NCI-H2196 treated with DMSO at 0.1 percent for 48 hours (cell line): Measurements from ENCODE around the gene ZNF792.
"Not testable (repeated sequence)": the region's sequence is repeated elsewhere in the genome, so short reads cannot be mapped to it uniquely, and the experiment has no call there.

Experiments used
- DNase-seq: peaks from one replicate; lab custom pipeline; 2025; ENCODE audit not compliant: unreplicated experiment; lab: John Stamatoyannopoulos, UW

The ZNF792 gene

DNA sequence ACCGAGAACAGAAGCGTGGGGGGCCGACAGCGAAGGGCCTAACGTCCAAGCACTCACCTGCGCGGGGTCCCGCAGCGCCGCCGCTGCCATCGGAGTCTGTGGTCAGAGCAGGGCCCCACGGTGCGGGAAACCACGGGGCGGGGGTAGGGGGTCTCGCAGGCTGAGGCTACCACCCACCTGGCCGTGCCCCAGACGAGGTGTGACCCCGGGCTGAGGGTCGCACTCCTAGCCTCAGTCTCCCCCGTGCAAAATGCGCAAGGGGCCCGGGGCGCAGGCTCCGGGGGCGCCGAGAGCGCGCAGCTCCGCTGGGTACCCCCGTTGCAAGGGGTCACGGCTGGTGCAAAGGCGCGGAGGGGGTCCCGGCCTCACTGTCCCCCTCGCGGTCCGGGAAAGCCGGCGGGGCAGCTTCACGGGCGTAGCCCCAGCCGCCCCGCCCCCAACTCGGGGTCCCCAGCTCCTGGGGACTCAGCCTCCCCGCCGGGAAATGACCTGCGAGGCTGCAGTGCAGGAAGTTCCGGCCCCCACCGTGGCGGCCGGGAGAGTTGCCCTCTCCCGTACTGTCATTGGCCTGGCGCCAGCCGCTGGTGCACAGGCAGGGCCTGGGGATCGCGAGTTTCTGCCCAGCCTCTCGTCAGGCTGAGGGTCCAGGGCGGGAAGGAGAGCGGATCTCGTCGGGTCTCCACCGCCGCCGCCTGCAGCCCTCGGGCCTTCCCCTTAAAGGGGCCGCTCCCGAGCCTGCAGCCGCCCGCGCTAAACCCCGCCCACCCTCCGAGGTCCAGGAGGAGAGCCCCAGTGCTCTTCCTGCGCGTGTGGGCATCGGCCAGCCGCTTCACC, at the start of gene ZNF792:
Gene ZNF792, minus strand, starts transcription at position 657 of the 834 bp plus-strand sequence. Its CDS starts 567 bp downstream, at position 90.
- peak; percentile 34 for DNase-seq

DNA sequence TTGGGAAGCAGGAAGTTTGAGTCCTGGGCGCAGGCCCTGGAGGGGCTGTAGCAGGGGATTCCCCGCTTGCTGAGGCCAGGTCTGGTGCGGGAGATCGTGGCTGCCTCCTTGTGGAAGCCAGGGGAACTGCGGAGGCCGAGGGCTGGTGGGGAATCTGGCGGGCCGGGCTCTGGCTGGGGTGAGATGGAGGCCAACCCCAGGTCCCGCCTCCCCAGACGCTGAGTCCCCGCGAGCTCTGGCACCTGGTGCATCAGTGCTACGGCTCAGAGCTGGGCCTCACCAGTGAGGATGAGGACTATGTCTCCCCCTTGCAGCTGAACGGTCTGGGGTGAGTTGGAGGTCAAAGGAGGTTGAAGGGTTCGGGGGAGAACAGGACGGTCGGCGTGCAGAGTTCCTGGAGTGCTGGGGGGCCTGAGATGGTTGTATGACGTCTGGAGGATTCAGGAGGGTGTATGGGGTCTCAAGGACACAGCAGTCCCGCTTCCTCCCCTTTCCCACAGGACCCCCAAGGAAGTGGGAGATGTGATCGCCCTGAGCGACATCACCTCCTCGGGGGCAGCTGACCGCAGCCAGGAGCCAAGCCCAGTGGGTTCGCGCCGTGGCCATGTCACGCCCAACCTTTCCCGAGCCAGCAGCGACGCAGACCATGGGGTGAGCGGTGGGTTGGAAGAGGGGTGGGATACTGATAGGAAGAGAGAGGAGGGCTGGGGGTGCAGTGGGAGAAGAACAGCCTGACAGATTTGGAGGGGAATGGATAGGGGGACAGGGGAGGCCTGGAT, 49.2 kb upstream of the ZNF792 start:
- DNase-seq: peak; percentile 40

DNA sequence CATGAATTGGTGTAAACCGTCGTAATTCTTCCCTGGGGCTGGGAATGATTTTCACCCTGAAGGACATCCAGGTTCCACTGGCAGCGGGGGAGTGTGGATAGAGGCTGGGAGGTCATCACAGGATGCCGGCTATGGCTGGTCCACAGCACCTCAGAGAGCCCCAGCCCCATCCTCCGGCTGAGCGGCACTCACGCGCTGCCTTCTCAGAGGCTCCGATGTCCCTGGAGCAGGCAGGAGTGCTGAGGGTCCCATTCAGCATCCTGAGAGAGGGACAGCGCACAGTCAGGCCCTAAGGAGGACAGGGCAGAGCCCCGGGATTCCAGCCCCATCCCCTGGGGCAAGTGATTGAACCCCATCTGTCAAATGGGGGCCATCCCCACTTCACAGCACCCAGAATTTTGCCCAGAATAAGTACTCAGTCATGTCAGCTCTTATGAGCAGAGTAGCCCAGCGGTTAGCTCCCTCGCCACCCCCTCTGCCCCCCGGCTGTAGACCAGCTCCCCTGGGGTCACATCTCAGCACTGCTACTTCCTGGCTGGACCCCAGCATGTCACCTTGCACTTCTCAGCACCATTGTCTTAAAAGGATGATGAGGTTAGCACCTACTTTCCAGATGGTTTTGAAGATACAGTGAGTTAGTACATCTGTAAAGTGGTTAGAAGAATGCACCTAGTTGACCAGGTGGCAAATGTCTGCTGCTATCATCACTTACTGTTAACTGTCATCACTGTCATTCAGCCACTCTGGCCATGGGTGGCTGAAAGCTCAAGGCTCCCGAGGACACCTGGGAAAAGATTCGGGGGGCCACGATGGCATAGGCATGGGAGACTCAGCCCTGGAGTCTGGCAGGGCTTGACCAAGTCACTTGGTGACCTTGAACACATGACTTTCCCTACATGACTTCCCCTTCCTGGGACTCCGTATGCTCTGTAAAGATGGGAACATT, 48.0 kb upstream of the ZNF792 start:
- no peak for DNase-seq

DNA sequence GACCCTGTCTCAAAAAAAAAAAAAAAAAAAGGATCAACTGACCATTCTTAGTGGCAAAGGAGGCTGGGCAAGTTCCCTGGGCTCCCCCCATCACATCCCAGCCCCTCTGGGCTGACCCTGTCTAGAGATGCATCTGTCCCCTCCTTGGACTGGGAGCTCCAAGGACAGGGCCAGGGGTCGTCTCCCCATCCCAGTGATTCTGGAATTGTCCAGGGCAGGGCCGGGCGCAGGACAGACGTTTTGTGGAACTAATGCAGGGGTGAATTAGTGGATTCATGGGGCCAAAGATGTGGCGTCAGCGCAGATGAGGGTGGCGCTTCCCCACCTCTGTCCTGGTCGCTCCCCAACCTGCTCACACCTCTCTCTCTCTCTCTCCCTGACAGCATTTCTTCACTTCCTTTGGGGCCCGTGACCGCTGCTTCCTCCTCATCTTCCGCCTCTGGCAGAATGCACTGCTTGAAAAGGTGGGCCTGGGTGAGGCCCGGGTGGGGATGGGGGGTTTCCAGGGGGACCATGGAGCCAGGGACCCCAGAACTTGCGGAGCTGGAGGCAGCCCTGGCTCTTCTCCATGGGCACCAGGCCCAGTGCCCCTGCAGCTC, 47.2 kb upstream of the ZNF792 start:
- DNase-seq: no peak

DNA sequence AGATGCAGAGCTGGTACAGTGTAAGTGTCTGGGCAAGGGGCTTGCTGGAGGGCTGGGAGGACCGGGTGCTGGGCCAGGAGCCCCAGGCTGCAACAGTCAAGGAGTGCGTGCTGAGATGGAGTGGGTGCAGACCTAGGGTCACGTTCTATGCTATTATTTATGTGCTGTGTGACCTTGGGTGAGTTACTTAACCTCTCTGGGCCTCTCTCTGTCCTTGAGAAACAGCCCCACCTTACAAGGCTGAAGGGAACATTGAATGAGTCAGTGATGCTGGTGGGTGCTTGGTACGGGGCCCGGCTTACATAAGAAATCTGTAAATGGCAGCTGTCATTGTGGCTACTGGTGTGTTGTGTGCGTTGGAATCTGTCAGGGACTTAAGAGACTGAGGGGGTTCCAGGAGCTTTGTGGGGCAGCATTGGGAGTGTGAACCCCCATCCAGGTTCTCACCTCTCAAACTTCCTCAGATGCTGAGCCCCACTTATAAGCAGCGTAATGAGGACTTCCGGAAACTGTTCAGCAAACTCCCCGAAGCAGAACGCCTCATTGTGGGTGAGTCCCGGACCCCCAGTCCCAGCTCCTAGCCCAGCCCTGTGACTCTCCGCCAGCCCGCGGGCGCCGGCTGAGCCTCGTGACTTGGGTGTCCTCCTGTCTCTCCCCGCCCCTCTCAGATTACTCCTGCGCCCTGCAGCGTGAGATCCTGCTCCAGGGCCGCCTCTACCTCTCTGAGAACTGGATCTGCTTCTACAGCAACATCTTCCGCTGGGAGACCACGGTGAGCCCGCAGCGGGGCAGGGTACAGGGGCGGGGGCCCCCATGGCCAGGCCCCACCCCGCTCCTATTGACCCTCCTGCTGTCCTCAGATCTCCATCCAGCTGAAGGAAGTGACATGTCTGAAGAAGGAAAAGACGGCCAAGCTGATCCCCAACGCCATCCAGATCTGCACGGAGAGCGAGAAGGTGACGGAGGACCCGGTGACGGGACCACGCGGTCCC, 45.7 kb upstream of the ZNF792 start:
- no peak for DNase-seq

DNA sequence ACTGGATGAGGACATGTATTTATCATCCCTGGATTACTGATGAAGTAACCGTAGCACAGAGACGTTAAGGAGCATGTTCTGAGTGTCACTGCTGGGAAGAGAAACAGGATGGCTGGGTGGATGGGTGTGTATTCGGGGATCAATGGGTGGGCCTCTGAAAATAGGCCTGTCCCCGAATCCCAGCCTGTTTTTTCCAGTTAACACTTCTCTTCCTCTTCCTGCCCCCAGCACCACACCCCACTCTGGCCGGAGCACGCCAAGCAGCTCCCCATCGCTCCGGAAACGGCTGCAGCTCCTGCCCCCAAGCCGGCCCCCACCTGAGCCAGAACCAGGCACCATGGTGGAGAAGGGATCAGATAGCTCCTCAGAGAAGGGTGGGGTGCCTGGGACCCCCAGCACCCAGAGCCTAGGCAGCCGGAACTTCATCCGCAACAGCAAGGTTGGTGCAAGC, 44.9 kb upstream of the ZNF792 start:
- DNase-seq: no peak

DNA sequence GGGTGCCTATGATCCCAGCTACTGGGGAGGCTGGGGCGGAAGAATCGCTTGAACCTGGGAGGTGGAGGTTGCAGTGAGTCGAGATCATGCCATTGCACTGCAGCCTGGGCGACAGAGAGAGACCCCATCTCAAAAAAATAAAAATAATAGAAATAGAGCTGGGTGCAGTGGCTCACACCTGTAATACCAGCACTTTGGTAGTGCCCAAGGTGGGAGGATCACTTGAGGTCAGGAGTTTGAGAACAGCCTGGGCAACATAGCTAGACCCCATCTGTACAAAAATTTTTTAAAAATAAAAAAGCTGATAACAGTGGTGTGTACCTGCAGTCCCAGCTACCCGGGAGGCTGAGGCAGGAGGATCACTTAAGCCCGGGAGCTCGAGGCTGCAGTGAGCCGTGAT, 43.4 kb upstream of the ZNF792 start:
- DNase-seq: not testable (repeated sequence)

DNA sequence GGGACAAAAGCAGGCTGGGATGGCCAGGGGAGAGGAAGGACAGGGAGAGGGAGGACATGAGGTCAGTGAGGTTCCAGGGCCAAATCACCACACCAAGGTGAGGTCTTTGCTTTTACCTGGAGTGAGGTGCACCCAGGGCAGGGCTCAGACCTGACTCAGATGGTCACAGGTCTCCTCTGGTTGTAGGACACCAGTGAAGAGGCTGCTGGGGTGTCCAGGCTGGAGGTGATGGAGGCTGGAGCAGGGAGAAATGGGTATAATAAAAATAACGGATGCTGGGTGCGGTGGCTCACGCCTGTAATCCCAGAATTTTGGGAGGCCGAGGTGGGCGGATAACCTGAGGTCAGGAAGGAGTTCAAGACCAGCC, 43.0 kb upstream of the ZNF792 start:
- DNase-seq: no peak

DNA sequence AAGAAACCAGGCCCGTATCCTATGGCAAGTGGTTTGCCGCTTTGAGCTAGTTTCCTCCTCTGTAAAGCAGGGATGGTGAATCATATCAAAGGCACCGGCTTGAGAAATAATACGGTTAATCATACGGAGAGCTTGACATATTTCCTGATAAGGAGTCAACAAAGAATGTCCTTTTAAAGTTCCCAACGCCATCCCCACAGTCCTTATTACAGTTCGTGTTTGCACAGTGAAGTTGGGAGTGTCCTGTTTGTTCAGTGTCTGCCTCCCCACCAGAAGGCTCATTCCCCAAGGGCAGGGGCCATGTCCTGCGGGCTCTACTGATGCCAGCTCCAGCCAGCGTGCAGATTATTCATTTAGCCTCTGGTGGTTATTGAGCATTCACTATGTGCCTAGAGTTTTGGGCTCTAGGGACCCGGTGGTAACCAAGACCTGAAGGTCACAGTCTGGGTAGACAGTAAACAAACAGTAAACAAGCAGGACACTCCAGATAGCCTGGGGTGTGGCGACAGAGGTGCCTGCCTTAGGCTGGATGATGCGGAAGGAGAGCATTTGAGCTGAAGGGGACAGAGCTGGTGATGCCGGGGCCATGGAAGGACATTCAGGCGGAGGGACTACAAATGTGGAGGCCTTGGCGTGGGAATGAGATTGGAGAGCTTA, 42.4 kb upstream of the ZNF792 start:
- no peak for DNase-seq

DNA sequence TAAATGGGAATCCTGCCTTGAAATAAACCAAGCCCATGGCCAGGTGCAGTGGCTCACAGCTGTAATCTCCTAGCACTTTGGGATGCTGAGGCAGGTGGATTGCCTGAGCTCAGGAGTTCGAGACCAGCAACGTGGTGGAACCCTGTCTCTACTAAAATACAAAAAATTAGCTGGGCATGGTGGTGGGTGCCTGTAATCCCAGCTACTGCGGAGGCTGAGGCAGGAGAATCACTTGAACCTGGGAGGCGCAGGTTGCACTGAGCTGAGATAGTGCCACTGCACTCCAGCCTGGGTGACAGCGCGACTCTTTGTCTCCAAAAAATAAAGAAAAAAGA, 41.9 kb upstream of the ZNF792 start:
- DNase-seq: not testable (repeated sequence)

DNA sequence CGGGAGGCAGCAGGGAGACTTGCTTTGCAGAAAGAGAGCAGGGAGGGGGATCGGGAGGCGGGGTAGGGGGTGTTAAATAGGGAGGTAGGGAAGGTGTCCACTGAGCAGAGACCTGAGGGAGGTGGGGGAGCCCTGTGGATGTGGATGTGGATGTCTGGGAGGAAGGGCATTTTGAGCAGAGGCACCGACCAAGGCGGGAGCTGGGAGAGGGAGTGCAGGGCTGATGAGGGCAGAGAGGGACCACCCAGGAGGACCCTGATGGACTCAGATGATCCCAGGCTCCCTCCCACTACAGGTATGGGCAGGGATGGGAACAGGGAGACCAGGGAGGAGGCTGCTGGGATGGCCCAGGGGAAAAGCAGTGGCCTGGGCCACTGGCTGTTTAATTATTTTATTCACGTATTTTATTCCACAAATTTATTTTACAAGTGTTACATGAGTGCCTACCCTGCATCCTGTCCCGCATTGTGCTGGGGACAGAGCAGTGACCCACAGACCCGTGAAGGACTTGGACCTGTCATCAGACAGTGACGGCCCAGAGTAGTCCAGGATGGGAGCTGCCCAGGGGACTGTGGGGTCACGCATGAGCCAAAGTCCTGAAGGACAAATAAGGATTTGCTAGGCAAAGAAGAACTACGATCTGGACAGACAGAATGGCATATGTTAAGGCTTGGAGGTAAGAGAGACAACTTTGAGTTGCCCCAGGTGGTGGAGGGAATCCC, 41.4 kb upstream of the ZNF792 start:
- DNase-seq: no peak

DNA sequence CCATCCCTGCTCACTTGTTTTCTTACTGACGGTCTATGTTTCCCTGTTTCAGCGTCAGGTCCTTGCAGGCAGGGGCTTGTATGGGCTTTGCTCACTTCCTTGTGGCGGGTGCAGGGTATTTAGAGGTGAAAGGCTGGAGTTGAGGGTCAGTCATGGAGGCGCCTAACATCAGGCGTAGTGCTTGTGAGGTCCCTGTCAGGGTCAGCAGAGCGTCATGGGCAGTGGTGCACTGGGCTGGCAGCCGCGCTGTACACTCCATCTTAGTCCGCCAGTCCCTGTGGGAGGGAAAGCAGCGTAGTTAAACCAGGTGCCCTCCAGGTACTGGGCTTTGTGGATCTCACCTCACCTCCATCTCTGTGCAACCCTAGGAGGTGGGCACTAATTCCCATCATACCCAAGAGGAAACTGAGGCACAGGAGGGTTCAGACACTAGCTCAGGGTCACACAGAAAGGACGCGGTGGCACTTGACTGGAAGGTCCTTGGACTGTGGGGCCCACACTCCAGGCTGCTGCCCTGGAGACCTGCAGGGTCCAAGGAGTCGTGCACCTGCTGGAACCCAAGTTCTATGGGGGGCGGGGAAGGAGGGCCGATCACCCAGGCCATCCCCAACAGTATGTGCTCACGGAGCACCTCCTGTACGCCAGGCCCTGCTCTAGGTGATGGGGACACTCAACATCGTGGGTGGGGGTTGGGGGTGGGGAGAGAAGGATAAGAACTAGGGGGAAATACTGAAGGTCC, 40.7 kb upstream of the ZNF792 start:
- no peak for DNase-seq

DNA sequence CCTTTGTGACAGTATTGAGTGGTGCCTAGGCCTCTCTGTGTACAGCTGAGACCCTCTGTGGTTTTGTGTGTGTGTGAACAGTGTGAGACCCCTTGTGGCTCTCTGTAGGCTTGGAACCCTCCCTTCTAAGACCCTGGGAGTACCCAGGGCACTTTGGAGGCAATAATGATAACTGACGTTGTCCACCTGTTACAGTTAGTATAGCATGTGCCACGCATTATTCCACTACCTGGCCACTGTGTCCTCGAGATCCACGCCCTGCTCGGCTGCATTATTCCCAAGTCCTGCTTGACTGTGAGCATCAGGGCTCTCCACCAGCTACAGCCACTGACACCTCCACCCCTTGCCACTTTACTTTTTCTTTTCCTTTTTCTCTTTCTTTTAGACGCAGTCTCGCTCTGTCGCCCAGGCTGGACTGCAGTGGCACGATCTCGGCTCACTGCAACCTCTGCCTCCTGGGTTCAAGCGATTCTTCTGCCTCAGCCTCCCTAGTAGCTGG, 38.1 kb upstream of the ZNF792 start:
- no peak for DNase-seq

DNA sequence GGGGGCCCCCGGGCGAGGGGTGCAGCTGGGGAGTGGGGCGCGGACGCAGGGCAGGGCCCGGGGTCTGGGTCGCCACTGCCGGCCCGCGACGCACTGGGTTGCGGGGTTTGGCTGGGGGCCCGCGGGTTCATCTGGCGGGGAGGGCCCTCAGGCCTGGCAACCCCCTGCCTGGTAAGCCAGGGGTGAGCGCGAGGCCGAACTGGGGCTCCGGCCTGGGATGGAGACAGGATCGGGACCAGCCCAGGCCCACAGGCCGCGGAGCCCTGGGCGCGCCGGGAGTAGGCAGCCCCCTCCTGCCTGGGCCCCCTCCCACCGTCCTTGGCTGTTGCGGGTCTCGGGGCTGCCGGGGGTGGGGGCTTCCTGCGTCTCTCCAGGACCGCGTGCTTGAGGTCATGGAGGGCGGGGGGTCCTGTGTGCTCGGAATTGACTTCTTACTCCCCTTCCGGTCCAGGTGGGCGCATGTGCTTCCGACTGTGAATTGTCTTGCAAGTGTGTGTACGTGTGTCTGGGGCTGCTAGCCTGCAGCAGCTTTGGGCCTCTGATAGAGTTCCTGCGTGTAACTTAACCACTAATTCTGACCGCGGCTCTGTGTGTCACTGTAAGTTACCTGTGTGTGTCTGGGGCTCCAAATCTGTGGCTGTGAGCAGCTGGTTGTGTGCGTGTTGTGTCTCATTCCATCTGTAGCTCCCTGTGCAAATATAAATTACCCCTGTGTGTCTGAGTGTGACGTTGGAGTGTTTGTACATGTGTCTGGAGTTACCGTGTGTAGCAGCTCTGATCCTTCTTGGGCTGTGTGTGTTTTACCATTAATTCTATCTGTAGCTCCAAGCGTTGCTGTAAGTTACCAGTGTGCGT, 36.8 kb upstream of the ZNF792 start:
- no peak for DNase-seq

DNA sequence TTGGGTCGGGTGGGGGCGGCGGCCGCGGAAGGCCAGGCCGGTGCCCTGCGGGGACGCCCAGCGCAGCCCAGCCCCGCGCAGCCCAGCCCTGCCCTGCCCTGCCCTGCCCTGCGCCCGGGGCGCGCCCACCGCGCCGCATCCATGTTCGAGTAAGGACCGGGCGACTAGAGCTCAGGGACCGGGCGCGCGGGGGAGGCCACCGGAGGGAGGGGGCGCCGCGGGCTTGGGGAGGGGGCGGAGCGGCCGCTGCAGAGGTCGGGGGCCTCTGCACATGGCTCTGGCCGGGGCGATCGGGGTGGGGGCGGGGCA, 36.3 kb upstream of the ZNF792 start:
- DNase-seq: no peak

DNA sequence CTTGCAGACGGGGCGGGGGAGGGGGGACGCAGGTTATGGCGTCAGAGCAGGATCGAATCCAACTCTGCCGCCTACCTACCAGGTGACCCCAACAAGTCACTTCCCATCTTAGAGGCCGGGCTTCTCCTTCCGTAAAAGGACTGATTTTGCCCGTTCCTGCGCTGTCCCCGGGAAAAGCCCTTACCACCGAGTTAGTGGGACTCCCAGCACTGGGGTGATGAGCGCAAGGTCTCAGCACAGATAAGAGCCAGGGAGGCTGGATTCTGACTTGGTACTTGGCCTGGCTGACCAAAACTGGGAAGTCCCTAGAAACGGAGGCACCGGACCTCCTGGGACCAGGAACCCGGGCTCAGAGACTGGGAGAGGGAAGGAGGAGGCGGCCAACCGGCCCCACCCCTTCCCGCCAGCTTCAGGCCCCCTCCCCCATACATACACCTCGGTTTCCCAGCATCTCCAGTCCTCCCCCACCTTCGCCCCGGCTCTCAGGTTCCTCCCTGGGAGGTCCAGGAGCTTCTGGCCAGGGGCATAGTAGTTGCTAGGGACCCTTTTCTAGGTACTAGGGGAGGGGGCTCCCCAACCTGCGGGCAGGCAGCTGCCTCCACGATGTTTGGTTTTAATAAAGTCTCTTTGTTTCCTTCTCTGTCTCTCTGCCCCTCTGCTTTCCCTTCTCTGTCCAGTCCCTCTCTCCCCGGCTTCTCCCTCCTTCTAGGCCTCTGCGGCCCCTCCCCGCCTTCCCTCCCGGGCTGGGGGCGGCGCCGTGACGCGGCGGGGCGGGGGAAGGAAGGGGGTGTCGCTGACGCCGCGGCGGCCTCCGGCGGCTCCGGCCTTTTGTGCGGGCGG, 35.7 kb upstream of the ZNF792 start, which contains the start of gene GRAMD1A:
Gene GRAMD1A, plus strand, starts transcription at position 826 of the 840 bp plus-strand sequence. CDS start 156 bp downstream, outside the sequence.
- peak; percentile 78 for DNase-seq
